Thyroid gland (tissue), 4 donors: ENCODE results near the gene PEX10. TPM values are rescaled to one million over a fixed set of nuclear protein-coding genes. Genes with fewer than 3 reads are reported as not detected.

Experiments used
- DNase-seq, 2 donors: peaks; one replicate each; pipeline ENCODE4 v3.0.0-alpha.2; 2019
- H3K27ac ChIP-seq, 3 donors: fragments of 200-600 bp; sonication (generic); 1 replicate in 2 of 3; 2 replicates in 1 of 3; pipeline ENCODE4 v1.5.1; 2016 to 2019; ENCODE audit warnings: mild to moderate bottlenecking in 1 of 3, moderate library complexity in 1 of 3
- H3K27me3 ChIP-seq: fragments of 200-600 bp; sonication (generic); one replicate; pipeline ENCODE4 v1.5.1; 2019
- H3K36me3 ChIP-seq, 2 donors: fragments of 200-600 bp; sonication (generic); one replicate each; pipeline ENCODE4 v1.5.1; 2016 to 2019
- H3K4me1 ChIP-seq, 2 donors: fragments of 200-600 bp; sonication (generic); one replicate each; pipeline ENCODE4 v1.5.1; 2017 to 2019
- H3K4me3 ChIP-seq, 3 donors: fragments of 200-600 bp; sonication (generic); replicated peaks in 1 of 3; 1 replicate in 2 of 3; 2 replicates in 1 of 3; pipeline ENCODE4 v1.5.1; 2016; ENCODE audit warnings: mild to moderate bottlenecking in 1 of 3
- H3K9me3 ChIP-seq: fragments of 200-600 bp; sonication (generic); one replicate; pipeline ENCODE4 v1.5.1; 2017
- CTCF ChIP-seq, 6 experiments: fragments of 200-600 bp in 3 of 6; fragments of 450-650 bp in 3 of 6; sonication (generic) in 3 of 6; IDR thresholded peaks; one replicate each; pipeline ENCODE4 v1.5.1; 2016 to 2019; ENCODE audit warnings: antibody characterized with exemption in 6 of 6, mild to moderate bottlenecking in 2 of 6, inconsistent platforms in 1 of 6, moderate library complexity in 1 of 6
- POLR2A ChIP-seq, 2 donors: fragments of 450-650 bp; IDR thresholded peaks; one replicate each; pipeline ENCODE4 v1.6.1; 2017; ENCODE audit warnings: antibody characterized with exemption in 2 of 2, mild to moderate bottlenecking in 2 of 2, moderate library complexity in 1 of 2
- WGBS, 2 donors: methylation state at CpG; one replicate each; pipeline ENCODE4 v1.1.5; 2017; 5-methylcytosine and 5-hydroxymethylcytosine counted together
- intact Hi-C: fragments of 100-400 bp; cut with DNase I; formaldehyde crosslinking; loops from one replicate; pipeline ENCODE4 v1.15.1; 2023
- total RNA-seq, 4 donors: library from RNA; depleted of rRNA; stranded (reverse); fragments of >200 nt; gene quantifications; one replicate each; pipeline ENCODE4 v1.2.3, GENCODE V29; 2016

PEX10 gene
- total RNA-seq, 4 donors from 2014 or later, result 25.0 to 35.2 (median 33.5) TPM

- intact Hi-C loops, result loop anchor here (5.0 kb wide), 1 partner anchor 228 kb away; no protein-coding TSS in a partner anchor
Measured at GRCh38 chr1:2419416-2419815, 7.1 kb upstream of the PEX10 start.

GRCh38 chr1:2418791-2419320 lies 6.5 kb upstream of the PEX10 start:
- no peak for TF ChIP-seq CTCF (IDR thresholded peaks at IDR 0.05)
- TF ChIP-seq POLR2A (IDR thresholded peaks at IDR 0.05), result no peak
- no peaks in the 10 kb centered on the region for H3K36me3 ChIP-seq
- intact Hi-C loops, result loop anchor here (5.0 kb wide), 1 partner anchor 228 kb away; no protein-coding TSS in a partner anchor
- 78 to 81% methylated on average over 15 to 16 of the region's 16 CpGs for WGBS, 2 donors
- H3K4me1 ChIP-seq, result peaks cover 3 to 22% of the 10 kb centered on the region in 2 donors
- no peak overlapping the region for H3K27ac ChIP-seq
- no peaks in the 10 kb centered on the region for H3K27me3 ChIP-seq
- no peak for DNase-seq
- no peak overlapping the region for H3K4me3 ChIP-seq
- H3K9me3 ChIP-seq, result no peaks in the 10 kb centered on the region

More at GRCh38 chr1:2419416-2419815, 7.1 kb upstream of the PEX10 start:
- WGBS, 2 donors, result 79 to 80% methylated on average over 12 to 13 of the region's 16 CpGs
- DNase-seq, result no peak
- H3K27ac ChIP-seq, result no peak overlapping the region
- no peaks in the 10 kb centered on the region for H3K27me3 ChIP-seq
- TF ChIP-seq POLR2A (IDR thresholded peaks at IDR 0.05), result no peak
- TF ChIP-seq CTCF (IDR thresholded peaks at IDR 0.05), result no peak
- no peaks in the 10 kb centered on the region for H3K36me3 ChIP-seq
- no peak overlapping the region for H3K4me3 ChIP-seq
- peaks cover 0 to 17% of the 10 kb centered on the region in 2 donors for H3K4me1 ChIP-seq
- no peaks in the 10 kb centered on the region for H3K9me3 ChIP-seq

- Histone ChIP-seq H3K27me3 (no peaks in the 10 kb centered on the region), H3K4me3 (no peak overlapping the region), H3K4me1 (peaks cover 12 to 32% of the 10 kb centered on the region in 2 donors), H3K36me3 (no peaks in the 10 kb centered on the region), H3K27ac (no peak overlapping the region), H3K9me3 (no peaks in the 10 kb centered on the region)
- 68 to 72% methylated on average over 9 to 11 of the region's 14 CpGs for WGBS, 2 donors
- DNase-seq, result no peak
- TF ChIP-seq POLR2A (IDR thresholded peaks at IDR 0.05) (no peak), CTCF (IDR thresholded peaks at IDR 0.05) (no peak)
- intact Hi-C loops, result loop anchor here (5.0 kb wide), 1 partner anchor 229 kb away; no protein-coding TSS in a partner anchor
Measured at GRCh38 chr1:2417833-2418225, 5.5 kb upstream of the PEX10 start.

- H3K36me3 ChIP-seq, result no peaks in the 10 kb centered on the region
- no peaks in the 10 kb centered on the region for H3K9me3 ChIP-seq
- DNase-seq, result no peak
- intact Hi-C loops, result loop anchor here (5.0 kb wide), 1 partner anchor 230 kb away; no protein-coding TSS in a partner anchor
- no peak for TF ChIP-seq POLR2A (IDR thresholded peaks at IDR 0.05)
- TF ChIP-seq CTCF (IDR thresholded peaks at IDR 0.05), result no peak
- no peak overlapping the region for H3K4me3 ChIP-seq
- 90 to 93% methylated on average over 3 to 7 of the region's 13 CpGs for WGBS, 2 donors
- H3K27ac ChIP-seq, result no peak overlapping the region
- no peaks in the 10 kb centered on the region for H3K27me3 ChIP-seq
- H3K4me1 ChIP-seq, result peaks cover 12 to 32% of the 10 kb centered on the region in 2 donors
Measured at GRCh38 chr1:2417083-2417832, 4.9 kb upstream of the PEX10 start.

- no peak for TF ChIP-seq CTCF (IDR thresholded peaks at IDR 0.05)
- TF ChIP-seq POLR2A (IDR thresholded peaks at IDR 0.05), result no peak
- Histone ChIP-seq H3K27ac (no peak overlapping the region), H3K36me3 (no peaks in the 10 kb centered on the region), H3K4me1 (peaks cover 18 to 38% of the 10 kb centered on the region in 2 donors), H3K4me3 (no peak overlapping the region), H3K9me3 (no peaks in the 10 kb centered on the region), H3K27me3 (no peaks in the 10 kb centered on the region)
- peak; percentile 22 to 60 for DNase-seq
- 15 to 16% methylated on average over 9 to 12 of the region's 12 CpGs for WGBS, 2 donors
- intact Hi-C loops, result loop anchor here (5.0 kb wide), 1 partner anchor 231 kb away; no protein-coding TSS in a partner anchor
Measured at GRCh38 chr1:2416403-2416802, 4.0 kb upstream of the PEX10 start.
